ENCODE data around the gene TRAPPC2L. TPM values are rescaled to one million over a fixed set of nuclear protein-coding genes. Genes with fewer than 3 reads are reported as not detected.

TRAPPC2L gene
- total and polyA plus RNA-seq, 2 experiments from 2014 or later = 58.7 to 215 TPM

DNA sequence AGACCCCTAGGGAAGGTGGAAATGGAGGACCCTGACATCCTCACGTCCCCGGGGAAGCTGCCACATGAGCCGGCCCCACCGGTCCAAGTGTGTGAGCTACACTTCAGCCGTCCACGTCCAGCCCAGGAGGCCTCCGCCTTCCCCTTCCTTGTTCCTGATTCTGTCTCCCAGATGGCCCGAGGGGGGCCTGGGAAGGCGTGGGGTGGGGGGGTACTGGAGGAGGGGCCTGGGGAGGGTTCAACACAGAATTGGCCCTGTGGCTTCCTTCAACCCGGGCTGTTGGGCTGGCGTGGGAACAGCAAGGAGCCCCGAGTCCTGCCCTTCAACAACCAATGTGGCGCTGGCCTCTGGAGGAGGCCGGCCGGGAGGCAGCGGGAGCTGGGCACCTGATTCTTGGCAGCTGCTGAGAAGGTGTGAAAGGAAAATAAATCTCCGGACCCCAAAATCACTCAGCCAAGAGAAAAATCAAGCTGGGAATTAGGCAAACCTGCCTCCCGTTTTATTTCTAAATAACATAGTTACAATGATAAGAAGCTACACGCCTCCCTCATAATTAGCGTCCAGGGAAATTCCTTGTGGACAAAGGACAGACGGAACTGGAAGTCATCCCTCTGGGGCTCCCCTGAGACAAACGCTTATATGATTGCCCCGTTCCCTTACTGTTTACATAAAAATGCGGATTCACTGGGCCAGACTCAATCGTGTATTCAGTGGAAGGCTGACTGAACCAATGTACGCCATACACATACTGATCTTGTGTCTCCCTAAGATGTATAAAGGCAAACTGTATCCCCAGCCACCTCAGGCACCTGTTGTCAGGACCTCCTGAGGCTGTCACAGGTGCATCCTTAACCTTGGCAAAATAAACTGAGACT, 43.4 kb upstream of the TRAPPC2L start:
- Histone ChIP-seq H3K4me3 (no peak overlapping the region), H3K9me3 (ENCODE audit: low read depth) (no peaks in the 10 kb centered on the region), H3K79me2 (peaks cover 13% of the 10 kb centered on the region), H3K27ac (peak overlapping the region; percentile 89), H3K4me1 (ENCODE audit: insufficient read depth) (peaks cover 17% of the 10 kb centered on the region), H2AFZ (no peak overlapping the region), H3K9me2 (replicated peaks; ENCODE audit: insufficient read depth) (no peaks in the 10 kb centered on the region), H4K20me1 (ENCODE audit: insufficient read depth, poor library complexity, severe bottlenecking) (peaks cover 6% of the 10 kb centered on the region), H3K27me3 (no peaks in the 10 kb centered on the region), H3K4me2 (no peak overlapping the region), H3K36me3 (replicated peaks; ENCODE audit: insufficient read depth, low read depth) (no peaks in the 10 kb centered on the region)
- WGBS (ENCODE audit: low lambda C conversion rate, missing lambda C conversion rate) = 87% methylated on average over 23 of the region's 26 CpGs
- TF ChIP-seq, protein P1, sequence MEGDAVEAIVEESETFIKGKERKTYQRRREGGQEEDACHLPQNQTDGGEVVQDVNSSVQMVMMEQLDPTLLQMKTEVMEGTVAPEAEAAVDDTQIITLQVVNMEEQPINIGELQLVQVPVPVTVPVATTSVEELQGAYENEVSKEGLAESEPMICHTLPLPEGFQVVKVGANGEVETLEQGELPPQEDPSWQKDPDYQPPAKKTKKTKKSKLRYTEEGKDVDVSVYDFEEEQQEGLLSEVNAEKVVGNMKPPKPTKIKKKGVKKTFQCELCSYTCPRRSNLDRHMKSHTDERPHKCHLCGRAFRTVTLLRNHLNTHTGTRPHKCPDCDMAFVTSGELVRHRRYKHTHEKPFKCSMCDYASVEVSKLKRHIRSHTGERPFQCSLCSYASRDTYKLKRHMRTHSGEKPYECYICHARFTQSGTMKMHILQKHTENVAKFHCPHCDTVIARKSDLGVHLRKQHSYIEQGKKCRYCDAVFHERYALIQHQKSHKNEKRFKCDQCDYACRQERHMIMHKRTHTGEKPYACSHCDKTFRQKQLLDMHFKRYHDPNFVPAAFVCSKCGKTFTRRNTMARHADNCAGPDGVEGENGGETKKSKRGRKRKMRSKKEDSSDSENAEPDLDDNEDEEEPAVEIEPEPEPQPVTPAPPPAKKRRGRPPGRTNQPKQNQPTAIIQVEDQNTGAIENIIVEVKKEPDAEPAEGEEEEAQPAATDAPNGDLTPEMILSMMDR (IDR thresholded peaks at IDR 0.05; ENCODE audit: poor library complexity) = no peak
- TF ChIP-seq EZH2 (IDR thresholded peaks at IDR 0.05; ENCODE audit: borderline replicate concordance) (no peak), EZH2phosphoT487 (IDR thresholded peaks at IDR 0.05; ENCODE audit: low read depth, severe bottlenecking, unreplicated experiment) (no peak)
- no peak for DNase-seq (ENCODE audit: low spot score)

DNA sequence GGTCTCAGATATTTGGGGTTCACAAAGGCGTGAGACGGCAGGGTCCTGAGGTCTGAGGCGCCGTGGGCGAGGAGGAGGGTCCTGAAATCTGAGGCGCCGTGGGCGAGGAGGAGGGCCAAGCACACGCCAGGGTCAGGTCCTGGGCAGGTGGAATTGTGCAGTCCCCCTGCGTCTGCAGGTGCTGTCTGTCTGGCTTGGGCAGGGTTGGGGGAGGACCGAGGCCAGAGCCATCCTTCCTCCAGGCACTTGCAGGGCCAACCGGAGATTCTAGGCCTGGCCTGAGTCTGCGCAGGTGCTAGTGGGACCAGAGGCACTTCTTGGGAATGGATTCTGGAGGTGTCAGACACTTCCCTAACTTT, 42.8 kb upstream of the TRAPPC2L start:
- no peak for DNase-seq (ENCODE audit: low spot score)
- Histone ChIP-seq H3K36me3 (replicated peaks; ENCODE audit: insufficient read depth, low read depth) (no peaks in the 10 kb centered on the region), H3K9me2 (replicated peaks; ENCODE audit: insufficient read depth) (no peaks in the 10 kb centered on the region), H3K79me2 (peaks cover 13% of the 10 kb centered on the region), H3K4me3 (no peak overlapping the region), H3K9me3 (ENCODE audit: low read depth) (no peaks in the 10 kb centered on the region), H3K4me2 (no peak overlapping the region), H3K27me3 (no peaks in the 10 kb centered on the region), H2AFZ (no peak overlapping the region), H3K4me1 (ENCODE audit: insufficient read depth) (peaks cover 17% of the 10 kb centered on the region), H4K20me1 (ENCODE audit: insufficient read depth, poor library complexity, severe bottlenecking) (peaks cover 6% of the 10 kb centered on the region), H3K27ac (no peak overlapping the region)
- WGBS (ENCODE audit: low lambda C conversion rate, missing lambda C conversion rate) = 90% methylated on average over 13 of the region's 13 CpGs
- TF ChIP-seq EZH2 (IDR thresholded peaks at IDR 0.05; ENCODE audit: borderline replicate concordance) (no peak), EZH2phosphoT487 (IDR thresholded peaks at IDR 0.05; ENCODE audit: low read depth, severe bottlenecking, unreplicated experiment) (no peak)
- TF ChIP-seq, protein P1 (IDR thresholded peaks at IDR 0.05; ENCODE audit: poor library complexity) = no peak

DNA sequence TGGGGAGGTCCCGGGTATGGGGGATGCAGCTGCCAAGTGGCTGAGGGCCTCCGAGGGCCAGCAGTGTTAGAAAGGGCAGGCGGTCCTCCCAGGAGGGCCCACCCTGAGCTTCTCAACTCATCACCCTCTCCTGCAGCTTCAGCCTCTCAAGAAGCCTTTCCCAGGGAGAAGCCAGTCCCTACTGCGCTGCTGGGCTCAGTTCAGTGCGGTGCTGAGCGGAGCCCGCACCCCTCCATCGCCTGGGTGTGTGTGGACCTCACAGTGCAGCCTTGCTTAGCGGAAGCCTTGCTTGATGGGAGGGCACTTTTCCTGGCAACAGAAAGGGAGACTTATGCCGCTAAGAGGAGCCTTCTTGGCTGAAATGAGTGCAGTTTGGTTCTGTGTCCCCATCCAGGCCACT, 41.7 kb upstream of the TRAPPC2L start:
- 96% methylated on average over 9 of the region's 10 CpGs for WGBS (ENCODE audit: low lambda C conversion rate, missing lambda C conversion rate)

More for the DNA sequence above, 41.7 kb upstream of the TRAPPC2L start:
- peaks cover 10% of the 10 kb centered on the region for H3K79me2 ChIP-seq
- peaks cover 15% of the 10 kb centered on the region for H3K4me1 ChIP-seq (ENCODE audit: insufficient read depth)
- no peaks in the 10 kb centered on the region for H3K27me3 ChIP-seq
- H3K4me3 ChIP-seq = no peak overlapping the region
- no peaks in the 10 kb centered on the region for H3K9me2 ChIP-seq (replicated peaks; ENCODE audit: insufficient read depth)
- H3K27ac ChIP-seq = no peak overlapping the region
- no peaks in the 10 kb centered on the region for H3K9me3 ChIP-seq (ENCODE audit: low read depth)
- H4K20me1 ChIP-seq (ENCODE audit: insufficient read depth, poor library complexity, severe bottlenecking) = peaks cover 6% of the 10 kb centered on the region
- H2AFZ ChIP-seq = no peak overlapping the region
- TF ChIP-seq EZH2phosphoT487 (IDR thresholded peaks at IDR 0.05; ENCODE audit: low read depth, severe bottlenecking, unreplicated experiment) = no peak
- TF ChIP-seq, protein P1 (IDR thresholded peaks at IDR 0.05; ENCODE audit: poor library complexity) = no peak
- TF ChIP-seq EZH2 (IDR thresholded peaks at IDR 0.05; ENCODE audit: borderline replicate concordance) = no peak
- H3K4me2 ChIP-seq = no peak overlapping the region
- no peak for DNase-seq (ENCODE audit: low spot score)
- no peaks in the 10 kb centered on the region for H3K36me3 ChIP-seq (replicated peaks; ENCODE audit: insufficient read depth, low read depth)

Data from hepatocyte (in vitro differentiated cells).